Kidney (tissue), 14 donors: Measurements from ENCODE around the gene NKAIN2. TPM values are rescaled to one million over a fixed set of nuclear protein-coding genes. Genes with fewer than 3 reads are reported as not detected.

ENCODE experiments used
- DNase-seq, 5 donors: peaks; one replicate each; pipeline ENCODE4 v3.0.0-alpha.2; 2013 to 2020
- FAIRE-seq: peaks from 2 replicates; lab custom pipeline; 2012; peaks lifted over from hg19 to GRCh38; lab: Jason Lieb, UNC
- H3K27ac ChIP-seq, 2 donors: one replicate each; pipeline ENCODE4 v1.7.0; 2013; ENCODE audit warnings: low read depth in 2 of 2, low read length in 2 of 2, inconsistent platforms in 1 of 2
- H3K27me3 ChIP-seq: one replicate; pipeline ENCODE4 v1.7.1; 2013; ENCODE audit warnings: low read length, inconsistent platforms; ENCODE audit not compliant: control insufficient read depth, insufficient read depth
- H3K36me3 ChIP-seq, 3 donors: one replicate each; pipeline versions ENCODE4 v1.7.0 to v1.7.1; 2013; ENCODE audit warnings: low read length in 3 of 3, control low read depth in 1 of 3, inconsistent platforms in 1 of 3; ENCODE audit not compliant: insufficient read depth in 3 of 3, control insufficient read depth in 2 of 3
- H3K4me1 ChIP-seq, 3 donors: one replicate each; pipeline versions ENCODE4 v1.7.0 to v1.7.1; 2013; ENCODE audit warnings: low read length in 3 of 3, inconsistent platforms in 1 of 3, low read depth in 1 of 3; ENCODE audit not compliant: control insufficient read depth in 2 of 3, insufficient read depth in 2 of 3
- H3K4me3 ChIP-seq, 3 donors: one replicate each; pipeline versions ENCODE4 v1.7.0 to v1.8.1; 2013; ENCODE audit warnings: low read length in 3 of 3, control low read depth in 1 of 3, inconsistent platforms in 1 of 3
- H3K9ac ChIP-seq, 3 donors: one replicate each; pipeline versions ENCODE4 v1.7.0 to v1.7.1; 2013; ENCODE audit warnings: low read length in 3 of 3, control low read depth in 1 of 3, inconsistent platforms in 1 of 3
- H3K9me3 ChIP-seq, 3 donors: one replicate each; pipeline versions ENCODE4 v1.7.0 to v1.7.1; 2013; ENCODE audit warnings: low read length in 3 of 3, control low read depth in 1 of 3, inconsistent platforms in 1 of 3; ENCODE audit not compliant: control insufficient read depth in 2 of 3, insufficient read depth in 1 of 3
- intact Hi-C: fragments of 100-400 bp; cut with DNase I; formaldehyde crosslinking; loops from one replicate; pipeline ENCODE4 v1.11.1; 2022
- polyA plus RNA-seq: library from polyadenylated mRNA; stranded (reverse); fragments of 350-450 nt; fragmentation: Illumina TruSeq; extraction: RNeasy Lipid Tissue Mini Kit (QIAGEN cat#74804); gene quantifications from one replicate; pipeline ENCODE4 v1.2.3, GENCODE V29; 2014; ENCODE audit warnings: low read depth, low replicate concordance; ENCODE audit not compliant: insufficient read depth
- total RNA-seq: library from RNA; stranded (reverse); fragmentation: NEBNext Ultra II Directional; extraction: Animal tissue kit (Norgen Biotek cat#: 25700); gene quantifications from one replicate; pipeline ENCODE4 v1.2.1, GENCODE V29; 2021
- TF ChIP-seq, protein P1 (sequence below): IDR thresholded peaks from 3 replicates; pipeline ENCODE4 v1.5.1; 2012; ENCODE audit warnings: mild to moderate bottlenecking, moderate library complexity, borderline replicate concordance; ENCODE audit not compliant: insufficient read depth; ENCODE audit errors: extremely low read depth
- donor health status: control.
- donor health status: control.
- donor health status: control.
- donor health status: control.
- donor health status: control.
- donor health status: DM: yes; HTN: yes; CAD: no.
- donor health status: Normal renal cell carcinoma (clear cell type).

Gene NKAIN2
- total and polyA plus RNA-seq, 2 donors from 2014 or later: 0.39 to 1.8 TPM

DNA sequence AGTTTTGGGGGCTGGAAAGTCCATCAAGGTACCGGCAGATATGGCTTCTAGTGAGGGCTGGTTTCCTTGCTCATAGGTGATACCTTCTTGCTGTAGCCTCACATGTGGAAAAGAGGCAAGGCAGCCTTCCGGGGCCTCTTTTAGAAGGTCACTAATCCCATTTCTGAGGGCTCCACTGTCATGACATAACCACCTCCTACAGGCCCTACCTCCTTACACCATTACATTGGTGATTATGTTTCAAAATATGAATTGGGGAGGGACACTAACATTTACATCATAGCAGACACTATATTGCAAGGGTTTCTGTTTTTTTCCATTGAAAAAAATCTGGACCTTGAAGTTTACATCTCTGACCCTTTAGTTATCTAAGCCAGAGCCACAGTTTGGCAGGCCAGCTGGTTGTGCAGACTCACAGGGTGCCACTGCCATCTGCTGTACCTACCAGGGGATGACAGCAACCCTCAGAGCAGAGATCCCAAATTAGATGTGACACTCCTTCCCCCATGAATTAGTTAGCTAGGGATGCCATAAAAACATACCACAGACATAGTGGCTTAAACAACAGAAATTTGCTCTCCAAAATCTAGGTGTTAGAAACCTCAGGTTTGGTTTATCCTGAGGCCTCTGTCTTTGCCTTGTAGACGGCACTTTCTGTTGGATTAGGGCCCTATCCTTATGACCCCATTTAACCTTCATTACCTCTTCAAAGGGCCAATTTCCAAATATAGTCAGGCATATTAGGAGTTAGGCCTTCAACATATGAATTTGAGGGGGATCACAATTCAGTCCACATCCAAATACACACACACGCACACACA, 992.2 kb downstream of the NKAIN2 start:
- FAIRE-seq: no peak
- H3K9me3 ChIP-seq: no peaks in the 10 kb centered on the region
- no peaks in the 10 kb centered on the region for H3K4me1 ChIP-seq
- H3K27me3 ChIP-seq: no peaks in the 10 kb centered on the region
- no peak overlapping the region for H3K4me3 ChIP-seq
- H3K27ac ChIP-seq: no peak overlapping the region
- H3K9ac ChIP-seq: no peak overlapping the region
- H3K36me3 ChIP-seq: no peaks in the 10 kb centered on the region
- TF ChIP-seq, protein P1, sequence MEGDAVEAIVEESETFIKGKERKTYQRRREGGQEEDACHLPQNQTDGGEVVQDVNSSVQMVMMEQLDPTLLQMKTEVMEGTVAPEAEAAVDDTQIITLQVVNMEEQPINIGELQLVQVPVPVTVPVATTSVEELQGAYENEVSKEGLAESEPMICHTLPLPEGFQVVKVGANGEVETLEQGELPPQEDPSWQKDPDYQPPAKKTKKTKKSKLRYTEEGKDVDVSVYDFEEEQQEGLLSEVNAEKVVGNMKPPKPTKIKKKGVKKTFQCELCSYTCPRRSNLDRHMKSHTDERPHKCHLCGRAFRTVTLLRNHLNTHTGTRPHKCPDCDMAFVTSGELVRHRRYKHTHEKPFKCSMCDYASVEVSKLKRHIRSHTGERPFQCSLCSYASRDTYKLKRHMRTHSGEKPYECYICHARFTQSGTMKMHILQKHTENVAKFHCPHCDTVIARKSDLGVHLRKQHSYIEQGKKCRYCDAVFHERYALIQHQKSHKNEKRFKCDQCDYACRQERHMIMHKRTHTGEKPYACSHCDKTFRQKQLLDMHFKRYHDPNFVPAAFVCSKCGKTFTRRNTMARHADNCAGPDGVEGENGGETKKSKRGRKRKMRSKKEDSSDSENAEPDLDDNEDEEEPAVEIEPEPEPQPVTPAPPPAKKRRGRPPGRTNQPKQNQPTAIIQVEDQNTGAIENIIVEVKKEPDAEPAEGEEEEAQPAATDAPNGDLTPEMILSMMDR: peak; percentile 15
- DNase-seq: peak in 4 of 5 donors; percentile 28 to 46 (median 37)
- intact Hi-C loops: no loop called here

DNA sequence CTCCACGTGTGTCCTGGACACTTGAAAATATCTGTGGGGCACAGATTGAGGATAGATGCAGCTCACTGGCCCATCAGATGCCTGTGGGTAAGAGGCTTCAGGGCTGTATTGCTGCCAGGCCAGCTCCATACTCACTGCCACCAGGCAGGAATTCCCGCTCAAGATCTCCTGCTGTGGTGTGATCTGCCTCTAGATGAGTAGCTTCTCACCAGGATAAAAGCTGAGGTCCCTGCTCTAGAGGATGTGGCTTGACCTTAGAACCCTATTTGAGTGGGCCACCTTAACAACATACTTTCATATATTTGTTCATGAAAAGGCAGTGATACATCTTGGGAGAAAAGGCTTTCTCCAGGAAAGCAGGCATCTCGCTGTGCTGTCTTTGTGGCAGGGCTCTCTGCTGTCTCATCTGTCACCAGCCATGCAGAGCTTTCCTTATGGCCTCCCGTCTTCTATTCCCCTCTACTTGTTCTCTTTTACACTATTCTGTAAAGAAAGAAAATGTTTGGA, 992.9 kb downstream of the NKAIN2 start:
- H3K36me3 ChIP-seq: no peaks in the 10 kb centered on the region
- DNase-seq: no peak
- H3K27ac ChIP-seq: no peak overlapping the region
- H3K9me3 ChIP-seq: no peaks in the 10 kb centered on the region
- FAIRE-seq: no peak
- H3K27me3 ChIP-seq: no peaks in the 10 kb centered on the region
- no peak overlapping the region for H3K4me3 ChIP-seq
- H3K4me1 ChIP-seq: no peaks in the 10 kb centered on the region
- no peak overlapping the region for H3K9ac ChIP-seq
- intact Hi-C loops: no loop called here
- TF ChIP-seq, protein P1: no peak

- FAIRE-seq (no peak), DNase-seq (no peak)
- Histone ChIP-seq H3K4me3 (no peak overlapping the region), H3K9ac (no peak overlapping the region), H3K36me3 (no peaks in the 10 kb centered on the region), H3K9me3 (no peaks in the 10 kb centered on the region), H3K4me1 (no peaks in the 10 kb centered on the region), H3K27me3 (no peaks in the 10 kb centered on the region), H3K27ac (no peak overlapping the region)
- TF ChIP-seq, protein P1: no peak
- intact Hi-C loops: no loop called here
Measured at GRCh38 chr6:124797224-124797623, 993.6 kb downstream of the NKAIN2 start.
